ENCODE measurements around the gene SMARCC1.

SMARCC1 gene

DNA sequence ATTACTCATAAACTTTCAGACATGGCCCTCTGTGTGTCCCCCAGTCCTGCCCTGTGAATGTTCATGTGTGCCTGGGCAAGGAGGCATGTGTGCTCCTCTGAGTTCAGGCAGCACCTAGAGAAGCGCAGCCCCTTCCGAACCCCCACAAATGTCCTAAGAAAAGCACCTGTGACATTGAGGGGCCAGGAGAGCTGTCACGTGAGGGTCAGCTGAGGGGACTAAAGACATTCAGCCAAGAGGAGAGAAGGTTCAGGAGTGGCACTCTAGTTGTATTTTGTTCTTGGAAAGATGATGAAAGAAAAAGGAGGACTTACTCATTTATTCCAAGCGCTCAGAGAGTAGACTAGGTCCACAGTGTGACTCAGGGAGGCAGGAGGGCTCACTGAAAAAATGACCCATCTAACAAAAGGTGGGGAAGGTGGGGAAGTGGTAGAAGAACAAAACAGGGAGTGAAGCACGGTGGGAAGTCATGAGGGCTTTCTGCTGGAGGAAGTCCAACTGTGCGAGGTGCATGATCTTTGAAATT lies 240.0 kb downstream of the SMARCC1 start:
- Histone ChIP-seq H3K4me1 (no peaks in the 10 kb centered on the region), H3K9me3 (no peaks in the 10 kb centered on the region), H3K27me3 (no peaks in the 10 kb centered on the region), H3K36me3 (no peaks in the 10 kb centered on the region), H3K4me3 (ENCODE audit: low read depth, low read length) (no peak overlapping the region)
- TF ChIP-seq, protein P1, sequence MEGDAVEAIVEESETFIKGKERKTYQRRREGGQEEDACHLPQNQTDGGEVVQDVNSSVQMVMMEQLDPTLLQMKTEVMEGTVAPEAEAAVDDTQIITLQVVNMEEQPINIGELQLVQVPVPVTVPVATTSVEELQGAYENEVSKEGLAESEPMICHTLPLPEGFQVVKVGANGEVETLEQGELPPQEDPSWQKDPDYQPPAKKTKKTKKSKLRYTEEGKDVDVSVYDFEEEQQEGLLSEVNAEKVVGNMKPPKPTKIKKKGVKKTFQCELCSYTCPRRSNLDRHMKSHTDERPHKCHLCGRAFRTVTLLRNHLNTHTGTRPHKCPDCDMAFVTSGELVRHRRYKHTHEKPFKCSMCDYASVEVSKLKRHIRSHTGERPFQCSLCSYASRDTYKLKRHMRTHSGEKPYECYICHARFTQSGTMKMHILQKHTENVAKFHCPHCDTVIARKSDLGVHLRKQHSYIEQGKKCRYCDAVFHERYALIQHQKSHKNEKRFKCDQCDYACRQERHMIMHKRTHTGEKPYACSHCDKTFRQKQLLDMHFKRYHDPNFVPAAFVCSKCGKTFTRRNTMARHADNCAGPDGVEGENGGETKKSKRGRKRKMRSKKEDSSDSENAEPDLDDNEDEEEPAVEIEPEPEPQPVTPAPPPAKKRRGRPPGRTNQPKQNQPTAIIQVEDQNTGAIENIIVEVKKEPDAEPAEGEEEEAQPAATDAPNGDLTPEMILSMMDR (IDR thresholded peaks at IDR 0.05; ENCODE audit: low read depth, low read length): no peak
- DNase-seq: no peak

DNA sequence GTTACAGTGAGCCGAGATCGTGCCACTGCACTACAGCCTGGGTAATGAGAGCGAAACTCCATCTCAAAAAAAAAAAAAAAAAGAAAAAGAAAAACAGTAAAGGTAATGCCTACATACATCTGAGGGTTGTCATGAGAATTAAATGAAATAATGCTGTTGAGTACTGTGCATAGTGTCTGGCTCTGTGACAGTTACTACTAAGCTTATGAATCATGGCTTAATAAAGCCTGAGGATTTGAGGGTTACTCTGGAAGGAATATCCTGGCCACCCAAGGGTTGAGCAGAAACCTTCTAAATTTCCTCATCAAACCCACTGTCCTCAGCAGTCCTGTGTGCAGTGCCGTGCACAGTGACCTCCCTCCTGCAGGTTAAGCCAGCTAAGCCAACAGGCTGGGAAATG lies 241.4 kb downstream of the SMARCC1 start:
- H3K36me3 ChIP-seq: no peaks in the 10 kb centered on the region
- no peak for DNase-seq
- no peaks in the 10 kb centered on the region for H3K9me3 ChIP-seq
- H3K4me1 ChIP-seq: no peaks in the 10 kb centered on the region
- H3K4me3 ChIP-seq (ENCODE audit: low read depth, low read length): no peak overlapping the region
- TF ChIP-seq, protein P1 (IDR thresholded peaks at IDR 0.05; ENCODE audit: low read depth, low read length): no peak
- H3K27me3 ChIP-seq: no peaks in the 10 kb centered on the region

DNA sequence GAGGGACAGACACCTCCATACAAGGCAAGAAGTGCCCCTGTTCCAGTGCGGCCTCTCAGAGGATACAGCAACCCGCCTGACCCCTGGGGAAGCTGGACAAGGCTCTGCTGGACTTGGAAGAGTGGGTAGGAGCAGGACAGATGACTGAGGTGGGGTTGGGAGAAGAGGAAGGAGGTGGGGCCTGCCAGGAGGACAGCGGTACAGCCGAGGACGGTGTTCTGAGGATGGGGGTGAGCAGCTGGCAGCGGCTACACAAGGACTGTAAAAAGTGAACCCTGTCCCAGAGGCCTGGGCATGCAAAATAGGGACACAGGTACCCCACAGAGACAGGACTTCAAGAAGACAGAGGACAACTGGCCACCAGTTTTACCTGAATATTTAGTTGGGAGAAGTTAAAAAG lies 244.7 kb downstream of the SMARCC1 start:
- Histone ChIP-seq H3K4me1 (no peaks in the 10 kb centered on the region), H3K27me3 (no peaks in the 10 kb centered on the region), H3K4me3 (ENCODE audit: low read depth, low read length) (no peak overlapping the region), H3K9me3 (no peaks in the 10 kb centered on the region), H3K36me3 (no peaks in the 10 kb centered on the region)
- DNase-seq: no peak
- TF ChIP-seq, protein P1 (IDR thresholded peaks at IDR 0.05; ENCODE audit: low read depth, low read length): no peak

DNA sequence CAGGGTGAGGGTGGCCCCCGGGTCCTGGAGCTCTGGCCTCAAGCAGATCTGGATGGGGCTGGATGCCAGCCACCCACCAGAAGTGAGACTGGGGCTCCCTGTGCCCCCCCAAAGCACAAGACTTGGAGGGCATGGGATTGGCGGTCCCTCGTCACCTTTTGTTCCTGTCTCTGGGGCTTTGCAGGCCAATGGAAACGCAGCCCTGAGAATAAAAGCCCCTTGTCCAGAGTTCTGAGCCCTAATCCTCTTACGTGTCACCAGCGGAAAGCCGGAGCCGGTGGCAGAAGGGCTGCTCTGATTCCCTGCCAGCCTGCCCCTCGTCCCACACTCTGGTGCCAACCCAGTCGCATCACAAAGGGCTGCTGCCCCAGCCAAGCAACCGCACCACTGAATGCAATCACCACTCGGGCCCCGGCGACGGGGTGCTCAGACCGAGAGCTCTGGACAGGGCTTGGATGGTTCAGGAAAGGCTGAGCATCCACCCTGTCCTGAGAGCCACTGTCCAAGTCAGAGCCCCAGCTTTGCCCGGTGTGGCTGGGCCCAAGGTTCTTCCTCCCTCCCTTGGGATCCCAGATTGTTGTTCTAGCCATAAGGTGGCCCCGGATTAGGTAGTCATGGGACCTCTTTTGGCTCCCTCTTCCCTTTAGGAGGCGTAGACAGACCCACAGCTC lies 245.3 kb downstream of the SMARCC1 start:
- TF ChIP-seq, protein P1 (IDR thresholded peaks at IDR 0.05; ENCODE audit: low read depth, low read length): no peak
- Histone ChIP-seq H3K9me3 (no peaks in the 10 kb centered on the region), H3K4me1 (no peaks in the 10 kb centered on the region), H3K36me3 (no peaks in the 10 kb centered on the region), H3K4me3 (ENCODE audit: low read depth, low read length) (no peak overlapping the region), H3K27me3 (no peaks in the 10 kb centered on the region)
- DNase-seq: no peak
